OCI-M1 (cell line): ENCODE measurements around the gene CLEC16A.
A peak's percentile ranks its signal among the peaks of the same experiment; 100 is the strongest.

ENCODE experiments used
- DNase-seq: peaks from one replicate; lab custom pipeline; 2025; lab: John Stamatoyannopoulos, UW

The CLEC16A gene

DNA sequence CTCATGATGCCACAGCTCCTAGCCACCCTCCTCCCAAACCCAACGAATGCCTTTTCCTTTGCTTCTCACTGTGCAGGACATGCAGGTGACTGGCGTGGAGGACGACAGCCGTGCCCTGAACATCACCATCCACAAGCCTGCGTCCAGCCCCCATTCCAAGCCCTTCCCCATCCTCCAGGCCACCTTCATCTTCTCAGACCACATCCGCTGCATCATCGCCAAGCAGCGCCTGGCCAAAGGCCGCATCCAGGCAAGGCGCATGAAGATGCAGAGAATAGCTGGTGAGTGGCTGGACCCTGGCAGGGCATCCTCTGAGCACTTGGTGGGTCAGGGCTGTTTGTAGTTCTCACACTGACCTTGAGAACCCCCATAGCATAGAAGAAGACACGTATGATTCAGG lies 179.3 kb downstream of the CLEC16A start:
- DNase-seq: no peak

- DNase-seq: no peak
Measured at GRCh38 chr16:11125936-11126335, 181.6 kb downstream of the CLEC16A start.

- DNase-seq: peak; percentile 55
Measured at GRCh38 chr16:11126399-11127054, 182.2 kb downstream of the CLEC16A start.

GRCh38 chr16:11127610-11128195 lies 183.3 kb downstream of the CLEC16A start:
- no peak for DNase-seq

DNA sequence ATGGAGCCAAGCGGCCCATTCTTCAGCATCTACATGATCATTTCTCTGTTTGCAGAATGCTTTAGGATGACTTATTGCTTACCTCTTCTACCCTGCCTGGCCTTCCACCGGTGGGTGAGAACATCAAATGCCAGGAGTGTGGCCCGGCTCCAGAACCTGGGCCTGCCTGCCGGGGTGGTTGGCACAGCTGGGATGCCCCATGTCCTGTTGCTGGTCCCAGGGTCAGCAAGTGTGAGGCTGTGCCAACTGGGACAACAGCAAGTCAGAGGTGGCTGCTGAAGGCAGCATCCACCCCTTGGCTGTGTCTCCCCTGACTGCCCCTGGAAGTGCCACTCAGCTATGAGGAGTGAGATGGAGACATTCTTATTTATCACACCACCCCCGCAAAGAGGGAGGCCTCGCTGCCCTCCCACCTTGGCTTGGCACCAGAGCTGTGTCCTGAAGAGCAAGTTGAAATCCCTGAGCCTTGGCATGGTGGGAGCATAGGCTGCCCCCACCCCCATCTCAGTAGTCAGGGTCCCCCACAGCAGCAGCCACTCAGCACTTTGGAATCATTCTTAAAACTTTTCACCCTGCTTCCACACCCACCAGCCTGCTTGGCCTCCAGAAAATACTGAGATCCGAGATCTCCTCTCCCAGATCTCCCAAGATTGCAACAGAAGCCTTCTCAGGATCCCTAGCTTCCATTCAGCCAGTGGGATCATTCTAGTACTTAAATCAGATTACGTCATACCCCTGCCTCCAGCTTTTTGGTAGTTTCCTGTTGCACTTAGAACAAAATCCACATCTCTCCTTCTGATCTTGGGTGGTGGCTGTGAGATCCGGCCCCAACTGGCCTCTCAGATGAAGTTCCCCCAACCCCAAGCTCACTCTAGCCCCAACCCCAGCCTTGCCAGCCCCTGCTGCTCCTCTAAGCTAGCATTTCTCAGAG lies 184.1 kb downstream of the CLEC16A start:
- DNase-seq: peak; percentile 91

DNA sequence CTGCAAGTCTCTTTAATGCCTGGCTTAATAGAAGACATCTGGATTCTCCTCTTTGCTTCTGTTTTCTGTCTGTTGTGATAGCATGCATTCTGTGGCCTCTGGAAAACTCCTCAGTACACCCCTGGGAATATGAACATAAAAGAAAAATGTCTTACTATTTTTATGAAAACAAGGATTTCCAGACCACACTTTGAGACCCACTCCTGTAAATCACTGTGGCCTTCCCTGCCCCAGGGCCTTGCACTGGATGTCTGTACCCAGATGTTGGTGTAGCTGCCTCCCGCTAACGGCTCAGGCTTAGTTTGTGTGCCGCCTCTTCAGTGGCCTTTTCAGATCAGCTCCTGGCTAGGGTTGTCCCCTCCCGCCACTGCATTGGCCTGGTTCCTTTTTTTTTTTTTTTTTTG lies 185.0 kb downstream of the CLEC16A start:
- DNase-seq: peak; percentile 63

- no peak for DNase-seq
Measured at GRCh38 chr16:11130978-11131665, 186.8 kb downstream of the CLEC16A start.

- no peak for DNase-seq
Measured at GRCh38 chr16:11131706-11132105, 187.3 kb downstream of the CLEC16A start.

DNA sequence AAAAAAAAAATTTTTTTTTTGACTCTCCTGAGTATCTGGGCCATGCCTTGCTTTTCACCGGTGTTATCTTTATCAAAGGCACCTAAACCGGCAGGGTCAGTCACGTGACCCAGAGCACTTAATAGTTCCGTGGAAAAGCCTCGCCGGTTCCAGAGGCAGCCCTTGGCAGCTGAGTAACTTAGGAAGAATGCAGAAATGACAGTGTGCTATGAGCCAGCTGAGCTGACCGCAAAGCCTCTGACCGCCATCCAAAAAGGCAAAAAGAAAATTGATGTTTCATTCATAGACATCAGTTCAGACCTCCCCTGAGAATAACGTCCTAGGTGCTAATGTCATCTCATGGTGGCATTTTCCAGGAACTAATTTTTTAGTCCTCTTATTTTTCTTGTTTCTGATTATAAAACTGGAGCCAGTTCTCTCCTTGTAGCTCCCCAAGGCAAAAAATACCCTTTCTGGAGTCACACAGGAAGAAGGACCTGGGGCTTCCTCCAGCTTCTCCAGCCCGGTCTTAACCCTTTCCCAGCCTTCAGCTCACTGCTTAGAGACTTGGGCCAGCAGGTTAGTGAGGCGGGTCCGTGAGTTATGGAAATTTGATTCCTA lies 189.1 kb downstream of the CLEC16A start:
- no peak for DNase-seq

GRCh38 chr16:11134722-11135463 lies 190.5 kb downstream of the CLEC16A start:
- no peak for DNase-seq

DNA sequence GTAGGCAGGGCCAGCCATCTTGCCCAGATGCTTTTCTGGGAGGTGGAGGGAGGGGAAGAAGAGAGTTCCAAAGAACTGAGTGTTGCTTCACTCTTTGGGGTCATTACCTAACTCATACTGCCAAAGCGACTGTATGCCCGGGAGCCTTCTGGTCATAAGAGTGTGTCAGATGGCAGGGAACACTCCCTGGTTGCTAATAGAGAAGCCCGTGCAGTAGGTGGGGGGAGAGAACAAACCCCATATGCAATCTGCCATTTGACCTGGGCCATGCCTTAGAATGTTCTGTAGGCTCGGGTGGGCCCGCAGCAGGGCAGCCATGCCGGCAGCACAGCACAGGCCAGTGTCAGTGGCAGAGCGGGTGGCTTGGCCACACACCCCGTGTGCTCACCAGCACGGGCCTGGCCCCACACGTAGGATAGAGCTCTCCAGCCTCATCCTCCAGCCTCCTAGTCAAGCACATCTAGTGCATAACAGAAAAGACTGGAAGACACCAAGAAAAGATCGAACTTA lies 191.2 kb downstream of the CLEC16A start:
- no peak for DNase-seq

GRCh38 chr16:11136600-11136999 lies 192.2 kb downstream of the CLEC16A start:
- DNase-seq: no peak

GRCh38 chr16:11138022-11138768 lies 193.8 kb downstream of the CLEC16A start:
- DNase-seq: no peak

DNA sequence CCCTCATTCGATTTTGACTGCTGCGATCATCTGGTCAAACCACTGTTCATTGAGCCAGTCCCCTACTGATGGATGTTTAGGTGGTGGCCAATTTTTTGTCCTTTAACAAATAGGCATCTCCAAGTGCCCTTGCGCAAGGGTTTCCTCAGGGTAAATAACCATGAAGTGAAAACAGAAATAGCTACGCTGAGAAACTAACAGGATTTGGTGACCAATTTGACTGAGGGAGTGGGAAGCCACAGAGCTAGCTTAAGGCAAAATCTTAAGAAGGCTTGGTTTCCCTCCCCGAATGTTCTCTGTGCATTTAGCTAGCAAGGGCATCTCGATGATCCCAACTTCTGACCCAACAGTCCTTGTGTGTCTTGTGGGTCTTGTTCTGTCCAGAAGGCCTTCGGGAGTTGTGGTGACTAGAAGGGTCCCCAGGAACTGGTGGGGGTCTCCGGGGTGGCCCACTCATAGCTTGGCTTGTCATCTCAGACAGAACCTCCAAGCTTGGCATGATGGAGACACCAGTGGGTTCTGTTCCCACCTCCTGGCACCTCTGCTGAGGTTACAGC lies 194.5 kb downstream of the CLEC16A start:
- no peak for DNase-seq

DNA sequence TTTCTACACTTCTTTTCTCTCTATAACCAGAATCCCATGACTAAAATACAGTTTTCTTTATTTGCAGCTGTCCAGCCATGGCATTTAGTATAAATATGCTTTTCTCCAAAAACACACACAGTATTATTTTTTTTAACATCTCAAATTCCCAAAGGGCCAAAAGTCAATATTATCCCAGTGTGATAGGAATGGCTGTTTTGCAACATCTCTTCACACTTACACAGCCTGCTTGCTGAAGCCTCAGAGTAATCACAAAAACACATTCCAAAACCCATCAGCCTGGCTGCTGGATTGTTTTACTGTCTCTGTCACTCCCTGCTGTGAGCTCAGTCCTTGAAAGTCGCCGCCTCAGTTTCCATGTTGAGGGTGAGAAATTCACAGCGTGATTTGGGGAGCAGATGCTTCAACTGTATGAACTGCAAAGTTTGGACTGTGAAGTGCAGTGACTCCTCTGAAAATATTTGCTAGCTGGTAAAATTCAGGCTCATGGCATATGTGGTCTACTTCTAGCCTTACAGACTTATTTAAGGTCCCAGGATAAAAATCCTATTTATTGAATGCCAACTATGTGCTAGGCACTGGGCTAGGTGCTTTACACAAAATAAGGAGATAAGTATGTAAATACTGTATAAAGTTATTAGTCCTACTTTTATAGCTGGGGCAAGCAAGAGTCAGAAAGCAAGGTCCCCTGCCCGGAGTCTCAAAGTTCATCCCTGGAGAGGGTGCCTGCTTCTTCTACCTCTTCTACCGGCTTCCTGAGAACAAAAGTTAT lies 195.1 kb downstream of the CLEC16A start:
- no peak for DNase-seq

- no peak for DNase-seq
Measured at GRCh38 chr16:11140098-11140375, 195.7 kb downstream of the CLEC16A start.

GRCh38 chr16:11140466-11140865 lies 196.1 kb downstream of the CLEC16A start:
- no peak for DNase-seq

DNA sequence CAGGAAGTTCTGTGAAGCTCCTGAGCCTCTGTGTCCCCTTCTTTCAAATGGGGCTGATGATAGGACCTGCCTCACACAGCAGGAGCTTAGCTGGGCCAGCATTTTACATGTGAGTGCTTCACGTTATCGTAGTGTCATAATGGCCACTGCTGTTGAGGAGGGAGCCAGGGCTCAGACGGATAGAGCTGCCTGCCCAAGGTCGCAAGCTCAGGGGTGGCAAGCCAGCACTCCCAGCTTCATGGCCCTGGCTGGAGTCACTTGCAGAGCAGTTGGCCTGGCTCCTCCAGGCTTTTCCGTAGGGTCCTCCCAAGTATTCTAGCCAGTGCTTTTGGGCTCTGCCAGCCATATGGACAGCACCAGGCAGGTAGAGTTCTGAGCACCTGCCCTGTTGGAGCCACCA lies 196.5 kb downstream of the CLEC16A start:
- no peak for DNase-seq
